Panc1 (cell line): ENCODE data around the gene YY1.

Source experiments
- CTCF ChIP-seq: fragments of 450-650 bp; IDR thresholded peaks from 2 replicates; pipeline ENCODE4 v1.5.1; 2017; ENCODE audit warnings: mild to moderate bottlenecking
- POLR2AphosphoS5 ChIP-seq: IDR thresholded peaks from 2 replicates; pipeline ENCODE4 v1.6.1; 2012; ENCODE audit warnings: mild to moderate bottlenecking, low read depth, low read length, moderate library complexity
- SIN3A ChIP-seq: IDR thresholded peaks from 2 replicates; pipeline ENCODE4 v1.6.1; 2012; ENCODE audit warnings: low read depth, mild to moderate bottlenecking, low read length, moderate library complexity, borderline replicate concordance; ENCODE audit not compliant: insufficient read depth
- TCF7L2 ChIP-seq: IDR thresholded peaks from 2 replicates; pipeline ENCODE4 v1.6.1; 2011; ENCODE audit warnings: mild to moderate bottlenecking, low read depth, low read length, inconsistent platforms
- TF ChIP-seq, protein P1 (sequence below), 2 experiments: IDR thresholded peaks; 2 replicates each; pipeline ENCODE4 v1.6.1; 2011 to 2012; ENCODE audit warnings: low read depth in 2 of 2, control low read depth in 1 of 2, low read length in 1 of 2, mild to moderate bottlenecking in 1 of 2, moderate library complexity in 1 of 2; ENCODE audit not compliant: insufficient read depth in 1 of 2

GRCh38 chr14:100246809-100247428 lies 8.0 kb downstream of the YY1 start:
- TF ChIP-seq CTCF (peak; percentile 76), TCF7L2 (no peak), SIN3A (no peak), POLR2AphosphoS5 (no peak)
- TF ChIP-seq, protein P1, sequence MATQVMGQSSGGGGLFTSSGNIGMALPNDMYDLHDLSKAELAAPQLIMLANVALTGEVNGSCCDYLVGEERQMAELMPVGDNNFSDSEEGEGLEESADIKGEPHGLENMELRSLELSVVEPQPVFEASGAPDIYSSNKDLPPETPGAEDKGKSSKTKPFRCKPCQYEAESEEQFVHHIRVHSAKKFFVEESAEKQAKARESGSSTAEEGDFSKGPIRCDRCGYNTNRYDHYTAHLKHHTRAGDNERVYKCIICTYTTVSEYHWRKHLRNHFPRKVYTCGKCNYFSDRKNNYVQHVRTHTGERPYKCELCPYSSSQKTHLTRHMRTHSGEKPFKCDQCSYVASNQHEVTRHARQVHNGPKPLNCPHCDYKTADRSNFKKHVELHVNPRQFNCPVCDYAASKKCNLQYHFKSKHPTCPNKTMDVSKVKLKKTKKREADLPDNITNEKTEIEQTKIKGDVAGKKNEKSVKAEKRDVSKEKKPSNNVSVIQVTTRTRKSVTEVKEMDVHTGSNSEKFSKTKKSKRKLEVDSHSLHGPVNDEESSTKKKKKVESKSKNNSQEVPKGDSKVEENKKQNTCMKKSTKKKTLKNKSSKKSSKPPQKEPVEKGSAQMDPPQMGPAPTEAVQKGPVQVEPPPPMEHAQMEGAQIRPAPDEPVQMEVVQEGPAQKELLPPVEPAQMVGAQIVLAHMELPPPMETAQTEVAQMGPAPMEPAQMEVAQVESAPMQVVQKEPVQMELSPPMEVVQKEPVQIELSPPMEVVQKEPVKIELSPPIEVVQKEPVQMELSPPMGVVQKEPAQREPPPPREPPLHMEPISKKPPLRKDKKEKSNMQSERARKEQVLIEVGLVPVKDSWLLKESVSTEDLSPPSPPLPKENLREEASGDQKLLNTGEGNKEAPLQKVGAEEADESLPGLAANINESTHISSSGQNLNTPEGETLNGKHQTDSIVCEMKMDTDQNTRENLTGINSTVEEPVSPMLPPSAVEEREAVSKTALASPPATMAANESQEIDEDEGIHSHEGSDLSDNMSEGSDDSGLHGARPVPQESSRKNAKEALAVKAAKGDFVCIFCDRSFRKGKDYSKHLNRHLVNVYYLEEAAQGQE (IDR thresholded peaks at IDR 0.05; ENCODE audit: insufficient read depth in 1 of 2, low read depth in 2 of 2, low read length in 1 of 2): no peak
